NB4 (cell line): Measurements from ENCODE around the gene NFAM1.

Experiments
- MAX ChIP-seq: IDR thresholded peaks from 2 replicates; pipeline ENCODE4 v1.6.1; 2011; ENCODE audit warnings: low read depth, low read length
- MYC ChIP-seq: IDR thresholded peaks from 2 replicates; pipeline ENCODE4 v1.6.1; 2011; ENCODE audit warnings: low read depth, low read length
- POLR2A ChIP-seq: IDR thresholded peaks from 2 replicates; pipeline ENCODE4 v1.6.1; 2011; ENCODE audit warnings: mild to moderate bottlenecking; ENCODE audit not compliant: insufficient read length; ENCODE audit errors: extremely low read depth
- TF ChIP-seq, protein P1 (sequence below): IDR thresholded peaks from one replicate; pipeline ENCODE4 v1.5.1; 2012; ENCODE audit warnings: low read depth, low read length

- no peak for TF ChIP-seq POLR2A
- TF ChIP-seq MYC, result no peak
- TF ChIP-seq, protein P1, sequence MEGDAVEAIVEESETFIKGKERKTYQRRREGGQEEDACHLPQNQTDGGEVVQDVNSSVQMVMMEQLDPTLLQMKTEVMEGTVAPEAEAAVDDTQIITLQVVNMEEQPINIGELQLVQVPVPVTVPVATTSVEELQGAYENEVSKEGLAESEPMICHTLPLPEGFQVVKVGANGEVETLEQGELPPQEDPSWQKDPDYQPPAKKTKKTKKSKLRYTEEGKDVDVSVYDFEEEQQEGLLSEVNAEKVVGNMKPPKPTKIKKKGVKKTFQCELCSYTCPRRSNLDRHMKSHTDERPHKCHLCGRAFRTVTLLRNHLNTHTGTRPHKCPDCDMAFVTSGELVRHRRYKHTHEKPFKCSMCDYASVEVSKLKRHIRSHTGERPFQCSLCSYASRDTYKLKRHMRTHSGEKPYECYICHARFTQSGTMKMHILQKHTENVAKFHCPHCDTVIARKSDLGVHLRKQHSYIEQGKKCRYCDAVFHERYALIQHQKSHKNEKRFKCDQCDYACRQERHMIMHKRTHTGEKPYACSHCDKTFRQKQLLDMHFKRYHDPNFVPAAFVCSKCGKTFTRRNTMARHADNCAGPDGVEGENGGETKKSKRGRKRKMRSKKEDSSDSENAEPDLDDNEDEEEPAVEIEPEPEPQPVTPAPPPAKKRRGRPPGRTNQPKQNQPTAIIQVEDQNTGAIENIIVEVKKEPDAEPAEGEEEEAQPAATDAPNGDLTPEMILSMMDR, result no peak
- TF ChIP-seq MAX, result no peak
Measured at GRCh38 chr22:42343531-42344081, 88.6 kb downstream of the NFAM1 start.
